Keratinocyte (primary cell): ENCODE results near the gene CRACR2B. TPM values are rescaled to one million over a fixed set of nuclear protein-coding genes. Genes with fewer than 3 reads are reported as not detected.

Source experiments
- DNase-seq: peaks from one replicate; pipeline ENCODE4 v3.0.0-alpha.2; 2011; ENCODE audit warnings: low read depth, missing footprints, low spot score
- FAIRE-seq: peaks from 2 replicates; lab custom pipeline; 2011; peaks lifted over from hg19 to GRCh38; lab: Jason Lieb, UNC
- H2AFZ ChIP-seq: 2 replicates; pipeline ENCODE4 v1.6.0; 2012; ENCODE audit warnings: low read length, control low read depth, inconsistent platforms; ENCODE audit not compliant: control insufficient read depth
- H3K27ac ChIP-seq: 2 replicates; pipeline ENCODE4 v1.5.1; 2011; ENCODE audit warnings: low read length; ENCODE audit not compliant: control insufficient read depth, insufficient read depth
- H3K27me3 ChIP-seq: 3 replicates; pipeline ENCODE4 v1.6.0; 2011; ENCODE audit warnings: low read length; ENCODE audit not compliant: control insufficient read depth, insufficient read depth; ENCODE audit errors: extremely low read depth
- H3K36me3 ChIP-seq, 2 experiments: 2 replicates in 1 of 2; 3 replicates in 1 of 2; pipeline ENCODE4 v1.5.1; 2011; ENCODE audit warnings: low read length in 2 of 2, mild to moderate bottlenecking in 1 of 2; ENCODE audit not compliant: control insufficient read depth in 2 of 2, insufficient read depth in 2 of 2; ENCODE audit errors: extremely low read depth in 1 of 2
- H3K4me1 ChIP-seq: 3 replicates; pipeline ENCODE4 v1.5.1; 2011; ENCODE audit warnings: low read length; ENCODE audit not compliant: control insufficient read depth, insufficient read depth; ENCODE audit errors: extremely low read depth
- H3K4me2 ChIP-seq: 3 replicates; pipeline ENCODE4 v1.6.0; 2011; ENCODE audit warnings: low read depth, low read length; ENCODE audit not compliant: control insufficient read depth, insufficient read depth; ENCODE audit errors: extremely low read depth
- H3K4me3 ChIP-seq, 3 experiments: fragments of 200-600 bp in 1 of 3; sonication (generic) in 1 of 3; 2 replicates in 2 of 3; 3 replicates in 1 of 3; pipeline ENCODE4 v1.5.1; 2011 to 2016; ENCODE audit warnings: low read length in 3 of 3, mild to moderate bottlenecking in 3 of 3, control low read depth in 2 of 3, inconsistent platforms in 1 of 3, low read depth in 1 of 3, mixed read lengths in 1 of 3, mixed run types in 1 of 3, moderate library complexity in 1 of 3; ENCODE audit not compliant: control insufficient read depth in 2 of 3, insufficient read depth in 2 of 3; ENCODE audit errors: extremely low read depth in 1 of 3
- H3K79me2 ChIP-seq: 2 replicates; pipeline ENCODE4 v1.6.0; 2012; ENCODE audit warnings: low read length; ENCODE audit not compliant: control insufficient read depth, insufficient read depth
- H3K9ac ChIP-seq: 3 replicates; pipeline ENCODE4 v1.6.0; 2011; ENCODE audit warnings: low read length; ENCODE audit not compliant: control insufficient read depth, insufficient read depth; ENCODE audit errors: extremely low read depth
- H3K9me1 ChIP-seq: 3 replicates; pipeline ENCODE4 v1.6.0; 2011; ENCODE audit warnings: low read length; ENCODE audit not compliant: control insufficient read depth, insufficient read depth; ENCODE audit errors: extremely low read depth
- H3K9me3 ChIP-seq: 2 replicates; pipeline ENCODE4 v1.5.1; 2012; ENCODE audit warnings: low read depth, low read length; ENCODE audit not compliant: control insufficient read depth
- H4K20me1 ChIP-seq: 3 replicates; pipeline ENCODE4 v1.6.0; 2011; ENCODE audit warnings: low read length; ENCODE audit not compliant: control insufficient read depth, insufficient read depth; ENCODE audit errors: extremely low read depth
- CTCF ChIP-seq, 3 experiments: IDR thresholded peaks in 1 of 3; conservative IDR thresholded peaks in 1 of 3; optimal IDR thresholded peaks in 1 of 3; 2 replicates in 2 of 3; 3 replicates in 1 of 3; pipeline versions ENCODE3 to v1.5.1; 2011; ENCODE audit warnings: low read length in 3 of 3, mild to moderate bottlenecking in 3 of 3, moderate library complexity in 2 of 3, control low read depth in 1 of 3, inconsistent platforms in 1 of 3; ENCODE audit not compliant: insufficient read depth in 2 of 3; ENCODE audit errors: extremely low read depth in 1 of 3
- EZH2 ChIP-seq: IDR thresholded peaks from one replicate; pipeline ENCODE4 v1.6.1; 2012; ENCODE audit warnings: inconsistent platforms, mild to moderate bottlenecking, low read length, moderate library complexity
- dilution Hi-C: fragments of 300-500 bp; cut with MboI; formaldehyde crosslinking; loops from one replicate; pipeline ENCODE4 v1.7.0; 2020; ENCODE audit warnings: low sequenced_read_pairs; ENCODE audit not compliant: extremely low pct_ligation_motif_present
- polyA plus RNA-seq, 5 experiments: library from polyadenylated mRNA; depleted of rRNA in 3 of 5; stranded (reverse) in 3 of 5; stranded (forward) in 1 of 5; unstranded in 1 of 5; fragments of >200 nt; gene quantifications; 1 replicate in 1 of 5; 2 replicates in 3 of 5; 3 replicates in 1 of 5; pipeline versions ENCODE4 v1.2.1 to v1.2.3, GENCODE V29; 2011 to 2012; ENCODE audit warnings: missing spikeins in 2 of 5, low read depth in 1 of 5, low replicate concordance in 1 of 5

Gene CRACR2B
- polyA plus RNA-seq, 1 donor (not counting 4 experiments of a cell fraction or from before 2014, with no cell fraction given): 0.17 TPM

GRCh38 chr11:794766-795633, 32.7 kb upstream of the CRACR2B start:
- H4K20me1 ChIP-seq: no peaks in the 10 kb centered on the region
- peak overlapping the region; percentile 76 to 89 (median 84) for H3K4me3 ChIP-seq
- no peaks in the 10 kb centered on the region for H3K9me1 ChIP-seq
- H3K9ac ChIP-seq: peak overlapping the region; percentile 80
- H3K27ac ChIP-seq: peak overlapping the region; percentile 31
- H3K79me2 ChIP-seq: no peaks in the 10 kb centered on the region
- peaks cover 11 to 13% of the 10 kb centered on the region in 2 experiments for H3K36me3 ChIP-seq
- peak overlapping the region; percentile 96 for H3K4me2 ChIP-seq
- dilution Hi-C loops: no loop called here
- H2AFZ ChIP-seq: no peak overlapping the region
- no peak for DNase-seq
- H3K27me3 ChIP-seq: no peaks in the 10 kb centered on the region
- no peaks in the 10 kb centered on the region for H3K9me3 ChIP-seq
- H3K4me1 ChIP-seq: peaks cover 17% of the 10 kb centered on the region
- TF ChIP-seq EZH2: no peak
- no peak for TF ChIP-seq CTCF (optimal IDR thresholded peaks at IDR 0.05 in 1 of 3, IDR thresholded peaks at IDR 0.05 in 1 of 3, conservative IDR thresholded peaks at IDR 0.05 in 1 of 3; ENCODE audit: extremely low read depth in 1 of 3, insufficient read depth in 2 of 3, low read length in 3 of 3)
- FAIRE-seq: no peak

- H3K4me2 ChIP-seq: peak overlapping the region; percentile 96
- TF ChIP-seq EZH2 (no peak), CTCF (optimal IDR thresholded peaks at IDR 0.05 in 1 of 3, IDR thresholded peaks at IDR 0.05 in 1 of 3, conservative IDR thresholded peaks at IDR 0.05 in 1 of 3; ENCODE audit: extremely low read depth in 1 of 3, insufficient read depth in 2 of 3, low read length in 3 of 3) (no peak)
- H2AFZ ChIP-seq: no peak overlapping the region
- peaks cover 11 to 15% of the 10 kb centered on the region in 2 experiments for H3K36me3 ChIP-seq
- H3K27ac ChIP-seq: peak overlapping the region; percentile 70
- H3K4me3 ChIP-seq: peak overlapping the region; percentile 84 to 89 (median 86)
- no peaks in the 10 kb centered on the region for H3K9me1 ChIP-seq
- peak overlapping the region; percentile 80 for H3K9ac ChIP-seq
- H3K4me1 ChIP-seq: peaks cover 17% of the 10 kb centered on the region
- FAIRE-seq (peak; percentile 78), DNase-seq (no peak)
- no peaks in the 10 kb centered on the region for H3K27me3 ChIP-seq
- no peaks in the 10 kb centered on the region for H4K20me1 ChIP-seq
- H3K79me2 ChIP-seq: no peaks in the 10 kb centered on the region
- H3K9me3 ChIP-seq: no peaks in the 10 kb centered on the region
- dilution Hi-C loops: no loop called here
These were observed 31.8 kb upstream of the CRACR2B start for GRCh38 chr11:795634-796564.
